SK-N-MC (cell line): ENCODE data around the gene MORF4L2.

ENCODE experiments used
- DNase-seq: peaks from one replicate; pipeline ENCODE4 v3.0.0-alpha.2; 2011; ENCODE audit warnings: low read depth, low spot score
- H3K27ac ChIP-seq: fragments of 200-600 bp; sonication (generic); 2 replicates; pipeline ENCODE4 v1.5.1; 2016; ENCODE audit warnings: mixed run types
- H3K36me3 ChIP-seq: fragments of 200-600 bp; sonication (generic); 2 replicates; pipeline ENCODE4 v1.6.1; 2017; ENCODE audit warnings: antibody characterized with exemption, low read length, mixed read lengths; ENCODE audit not compliant: insufficient read depth
- H3K4me3 ChIP-seq: fragments of 200-600 bp; sonication (generic); 2 replicates; pipeline ENCODE4 v1.5.1; 2016
- H3K9ac ChIP-seq: fragments of 200-600 bp; sonication (generic); 2 replicates; pipeline ENCODE4 v1.8.0; 2017; ENCODE audit warnings: mixed run types, mixed read lengths; ENCODE audit not compliant: insufficient read length
- H3K9me3 ChIP-seq: fragments of 200-600 bp; sonication (generic); 2 replicates; pipeline ENCODE4 v1.6.1; 2017; ENCODE audit warnings: low read depth, mild to moderate bottlenecking, antibody characterized with exemption, low read length, moderate library complexity, mixed read lengths
- EZH2 ChIP-seq: fragments of 200-600 bp; sonication (generic); IDR thresholded peaks from one replicate; pipeline ENCODE4 v1.6.1; 2017; ENCODE audit warnings: antibody characterized with exemption
- FOXP2 ChIP-seq: optimal IDR thresholded peaks from 2 replicates; pipeline ENCODE3; 2011; ENCODE audit warnings: mild to moderate bottlenecking, moderate library complexity; ENCODE audit not compliant: insufficient read depth; ENCODE audit errors: extremely low read length, control extremely low read depth
- POLR2AphosphoS5 ChIP-seq: IDR thresholded peaks from 2 replicates; pipeline ENCODE4 v1.6.1; 2012; ENCODE audit warnings: mild to moderate bottlenecking, low read depth, low read length, borderline replicate concordance

The MORF4L2 gene, protein sequence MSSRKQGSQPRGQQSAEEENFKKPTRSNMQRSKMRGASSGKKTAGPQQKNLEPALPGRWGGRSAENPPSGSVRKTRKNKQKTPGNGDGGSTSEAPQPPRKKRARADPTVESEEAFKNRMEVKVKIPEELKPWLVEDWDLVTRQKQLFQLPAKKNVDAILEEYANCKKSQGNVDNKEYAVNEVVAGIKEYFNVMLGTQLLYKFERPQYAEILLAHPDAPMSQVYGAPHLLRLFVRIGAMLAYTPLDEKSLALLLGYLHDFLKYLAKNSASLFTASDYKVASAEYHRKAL

DNA sequence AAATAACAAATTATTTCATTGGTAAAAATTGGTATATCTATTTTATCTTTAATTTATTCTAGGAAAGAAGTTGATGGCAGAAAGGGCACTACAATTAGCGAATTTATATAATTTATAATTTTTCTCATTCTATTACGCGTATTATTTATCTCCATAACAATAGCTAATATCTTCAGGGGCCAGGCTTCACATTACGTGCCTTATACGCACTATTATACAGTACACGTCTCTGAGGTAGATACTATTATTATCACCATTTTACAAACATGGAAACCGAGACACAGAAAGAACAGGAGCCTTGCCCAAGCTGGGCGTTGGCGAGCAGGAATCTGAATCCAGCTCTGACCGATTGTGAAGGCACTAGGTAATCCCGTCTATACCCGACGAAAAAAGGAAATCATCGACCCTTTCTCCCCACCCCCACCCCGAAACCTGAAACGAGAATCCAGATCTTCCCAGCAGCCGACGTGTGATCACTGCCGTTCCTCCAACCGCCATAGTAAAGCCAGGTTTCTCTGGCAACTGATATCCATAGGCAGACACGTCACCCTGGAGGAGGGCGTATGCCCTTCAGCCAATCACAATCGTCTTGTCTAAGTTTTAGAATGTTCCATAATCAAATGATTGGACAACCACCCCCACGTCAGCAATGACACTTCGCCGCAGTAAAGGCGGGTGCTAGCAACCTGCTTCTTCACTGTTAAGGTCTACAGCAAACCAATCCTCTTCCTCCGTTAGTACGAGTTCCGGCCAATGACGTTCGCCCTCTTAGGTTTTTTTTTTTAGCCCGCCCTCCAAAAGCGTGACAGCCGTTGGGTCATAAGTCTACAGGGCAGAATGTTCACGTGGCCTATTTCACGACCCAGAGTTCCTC, at the start of gene MORF4L2:
MORF4L2 (minus strand) TSS at position 501 of the 874 bp plus-strand sequence. CDS start 9,672 bp downstream, outside the sequence.
- TF ChIP-seq EZH2 (no peak), POLR2AphosphoS5 (peak; percentile 96)
- H3K4me3 ChIP-seq, result peak within 1 kb of the TSS; percentile 89
- H3K9me3 ChIP-seq, result no peaks in the 10 kb centered on the region
- peak within 1 kb of the TSS; percentile 93 for H3K9ac ChIP-seq
- peak within 1 kb of the TSS; percentile 96 for H3K27ac ChIP-seq
- peak; percentile 91 for DNase-seq
- peaks cover 34% of the 10 kb centered on the region for H3K36me3 ChIP-seq

GRCh38 chrX:103734125-103734760, 47.7 kb upstream of the MORF4L2 start:
- Histone ChIP-seq H3K4me3 (no peak overlapping the region), H3K36me3 (no peaks in the 10 kb centered on the region), H3K9ac (no peak overlapping the region), H3K9me3 (no peaks in the 10 kb centered on the region), H3K27ac (no peak overlapping the region)
- no peak for DNase-seq
- TF ChIP-seq FOXP2, result no peak
- TF ChIP-seq EZH2, result no peak
- no peak for TF ChIP-seq POLR2AphosphoS5

- TF ChIP-seq FOXP2 (no peak), POLR2AphosphoS5 (no peak), EZH2 (no peak)
- Histone ChIP-seq H3K9ac (no peak overlapping the region), H3K4me3 (no peak overlapping the region), H3K36me3 (no peaks in the 10 kb centered on the region), H3K27ac (no peak overlapping the region), H3K9me3 (no peaks in the 10 kb centered on the region)
- DNase-seq, result no peak
Observed at GRCh38 chrX:103733017-103733416, 46.5 kb upstream of the MORF4L2 start.

DNA sequence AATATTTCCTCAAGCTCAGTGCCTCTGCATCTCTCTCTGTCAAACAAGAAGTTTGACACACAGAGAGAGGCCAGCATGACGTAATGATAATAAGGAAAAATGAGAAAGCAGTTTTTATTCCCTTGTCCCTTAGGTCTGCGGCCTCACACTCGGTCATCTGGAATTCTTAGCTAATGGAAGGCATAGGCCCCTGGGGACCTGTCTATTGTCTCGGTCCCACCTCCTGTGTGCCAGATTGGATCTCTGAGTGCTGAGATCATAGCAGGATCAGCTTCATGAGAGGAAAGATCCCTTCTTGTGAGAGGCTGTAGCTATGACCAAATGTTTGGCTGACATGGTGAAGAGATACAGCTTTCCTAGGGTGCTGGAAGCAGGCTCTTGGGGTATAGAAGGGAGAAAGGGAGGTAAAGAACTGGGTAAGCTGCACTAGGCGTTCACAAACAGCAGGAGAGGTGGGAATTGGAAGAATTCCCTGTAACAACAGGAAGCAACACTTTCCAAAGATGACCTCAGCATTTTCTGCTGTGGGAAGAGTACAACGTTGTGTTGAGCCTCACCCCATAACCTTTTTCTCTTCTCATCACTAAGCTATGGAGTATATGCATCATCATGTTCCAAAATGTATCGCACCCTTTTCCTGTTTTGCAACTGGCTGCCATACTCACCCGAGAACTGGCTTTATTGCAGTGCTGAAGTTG, 44.4 kb upstream of the MORF4L2 start:
- Histone ChIP-seq H3K9ac (no peak overlapping the region), H3K27ac (no peak overlapping the region), H3K36me3 (no peaks in the 10 kb centered on the region), H3K9me3 (no peaks in the 10 kb centered on the region), H3K4me3 (no peak overlapping the region)
- DNase-seq, result no peak
- TF ChIP-seq EZH2 (no peak), FOXP2 (no peak), POLR2AphosphoS5 (no peak)

DNA sequence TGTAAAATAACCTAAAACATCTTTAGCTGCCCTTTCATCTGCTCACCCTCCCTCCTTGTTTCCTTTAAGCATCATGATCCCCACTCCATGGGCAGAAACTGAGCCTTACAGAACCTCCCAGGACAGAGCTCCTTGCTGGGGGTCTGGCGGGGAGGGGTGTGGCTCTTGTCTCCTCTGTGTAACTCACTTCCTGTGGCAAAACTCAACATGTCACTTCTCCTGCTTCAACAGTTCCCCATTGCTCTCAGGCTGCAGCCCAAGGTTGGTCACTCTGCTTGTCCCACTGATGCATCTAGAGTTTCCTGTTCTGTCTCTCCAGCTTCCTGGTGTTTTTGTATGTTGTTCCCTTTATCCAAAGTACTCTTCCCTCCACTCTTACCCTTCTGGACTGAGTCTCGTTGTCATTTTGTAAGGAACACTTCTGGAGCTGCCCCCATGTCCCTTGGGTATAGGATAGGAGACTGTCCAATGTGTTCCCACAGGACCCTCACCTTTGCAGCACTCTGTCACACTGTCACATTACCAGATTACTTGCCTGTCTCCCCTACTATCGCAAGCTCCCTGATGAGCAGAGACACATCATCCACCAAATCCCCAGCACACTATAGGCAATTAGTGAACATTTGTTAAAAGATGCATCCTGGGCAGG, 43.8 kb upstream of the MORF4L2 start:
- H3K9me3 ChIP-seq, result no peaks in the 10 kb centered on the region
- TF ChIP-seq FOXP2, result no peak
- no peak for TF ChIP-seq POLR2AphosphoS5
- TF ChIP-seq EZH2, result no peak
- no peak overlapping the region for H3K27ac ChIP-seq
- no peak overlapping the region for H3K9ac ChIP-seq
- DNase-seq, result no peak
- H3K4me3 ChIP-seq, result no peak overlapping the region
- H3K36me3 ChIP-seq, result no peaks in the 10 kb centered on the region

DNA sequence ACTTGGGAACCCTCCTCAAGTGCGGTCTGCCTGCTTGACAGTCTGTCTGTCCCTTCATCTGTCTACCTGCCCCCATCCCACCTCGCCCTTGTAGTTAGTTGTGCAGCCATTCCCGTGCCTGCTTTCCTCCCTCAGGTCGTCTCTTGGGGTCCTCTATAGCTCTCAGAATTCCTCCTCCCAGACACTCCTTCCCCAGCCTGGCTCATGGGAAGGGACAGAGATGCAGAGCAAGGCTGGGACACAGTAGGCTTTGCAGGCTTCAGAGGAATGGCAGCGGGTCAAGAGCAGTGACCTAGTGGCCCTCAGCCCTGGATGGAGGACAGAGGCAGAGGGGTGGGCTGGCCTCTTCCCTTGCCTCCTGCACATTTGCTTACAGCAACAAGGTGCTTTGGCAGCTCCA, 42.5 kb upstream of the MORF4L2 start:
- no peak overlapping the region for H3K9ac ChIP-seq
- no peak for TF ChIP-seq POLR2AphosphoS5
- no peak for TF ChIP-seq FOXP2
- TF ChIP-seq EZH2, result no peak
- no peak for DNase-seq

GRCh38 chrX:103727115-103727514, 40.6 kb upstream of the MORF4L2 start:
- H3K36me3 ChIP-seq, result no peaks in the 10 kb centered on the region
- no peak overlapping the region for H3K4me3 ChIP-seq
- no peak for DNase-seq
- TF ChIP-seq EZH2, result no peak
- no peak for TF ChIP-seq FOXP2
- no peak for TF ChIP-seq POLR2AphosphoS5
- no peak overlapping the region for H3K27ac ChIP-seq
- no peaks in the 10 kb centered on the region for H3K9me3 ChIP-seq
- H3K9ac ChIP-seq, result no peak overlapping the region

More for the DNA sequence above, 42.5 kb upstream of the MORF4L2 start:
- Histone ChIP-seq H3K36me3 (no peaks in the 10 kb centered on the region), H3K9me3 (no peaks in the 10 kb centered on the region), H3K27ac (no peak overlapping the region), H3K4me3 (no peak overlapping the region)

DNA sequence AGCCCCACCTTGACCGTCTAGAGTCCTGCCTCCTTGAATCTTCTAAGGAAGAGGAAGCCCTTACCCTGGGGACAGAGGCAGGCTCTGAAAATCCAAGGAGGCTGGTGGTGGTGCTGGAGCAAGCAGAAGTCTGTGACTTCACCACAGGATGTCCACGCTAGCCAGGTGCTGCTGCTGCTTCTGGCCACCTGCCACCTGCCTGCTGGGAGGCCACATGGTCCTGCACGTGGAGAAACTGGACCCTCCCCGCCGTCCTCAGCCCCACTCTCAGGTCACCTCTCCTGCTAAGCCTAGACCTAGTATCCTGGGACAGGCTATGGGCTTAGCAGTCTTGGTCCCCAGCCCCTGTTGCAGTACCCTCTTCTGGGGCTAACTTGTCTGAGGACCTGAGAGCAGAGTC, 40.0 kb upstream of the MORF4L2 start:
- Histone ChIP-seq H3K4me3 (no peak overlapping the region), H3K36me3 (no peaks in the 10 kb centered on the region), H3K9ac (no peak overlapping the region), H3K9me3 (no peaks in the 10 kb centered on the region), H3K27ac (no peak overlapping the region)
- TF ChIP-seq POLR2AphosphoS5 (no peak), FOXP2 (no peak), EZH2 (no peak)
- DNase-seq, result no peak
